ENCODE data around the gene GALNT17.
A peak's percentile ranks its signal among the peaks of the same experiment; 100 is the strongest.

GALNT17 gene

GRCh38 chr7:71238581-71239295 is 106.8 kb downstream of the GALNT17 start:
- Mint-ChIP-seq H3K27me3 (ENCODE audit: low read depth) (no peaks in the 10 kb centered on the region), H3K9me3 (peaks cover 2% of the 10 kb centered on the region), H3K4me3 (no peak overlapping the region), H3K4me1 (peaks cover 44% of the 10 kb centered on the region), H3K36me3 (ENCODE audit: low read depth) (no peaks in the 10 kb centered on the region), H3K27ac (peak overlapping the region; percentile 15 to 62 (median 34))
- no peak for TF ChIP-seq CTCF (IDR thresholded peaks at IDR 0.05; ENCODE audit: unreplicated experiment in 3 of 3)

- Mint-ChIP-seq H3K27me3 (ENCODE audit: low read depth) (no peaks in the 10 kb centered on the region), H3K9me3 (peaks cover 2% of the 10 kb centered on the region), H3K27ac (peak overlapping the region; percentile 11 to 63 (median 19)), H3K4me3 (no peak overlapping the region), H3K4me1 (peaks cover 52% of the 10 kb centered on the region), H3K36me3 (ENCODE audit: low read depth) (no peaks in the 10 kb centered on the region)
- no peak for TF ChIP-seq CTCF (IDR thresholded peaks at IDR 0.05; ENCODE audit: unreplicated experiment in 3 of 3)
Measured at GRCh38 chr7:71239586-71240268, 107.8 kb downstream of the GALNT17 start.

GRCh38 chr7:71243736-71244410 is 111.9 kb downstream of the GALNT17 start:
- Mint-ChIP-seq H3K27ac (no peak overlapping the region), H3K4me3 (no peak overlapping the region), H3K36me3 (ENCODE audit: low read depth) (no peaks in the 10 kb centered on the region), H3K27me3 (ENCODE audit: low read depth) (peaks cover 3% of the 10 kb centered on the region), H3K4me1 (peaks cover 28% of the 10 kb centered on the region), H3K9me3 (peaks cover 2% of the 10 kb centered on the region)
- TF ChIP-seq CTCF (IDR thresholded peaks at IDR 0.05; ENCODE audit: unreplicated experiment in 3 of 3) = no peak

- Mint-ChIP-seq H3K4me1 (peaks cover 19% of the 10 kb centered on the region), H3K27me3 (ENCODE audit: low read depth) (peaks cover 3% of the 10 kb centered on the region), H3K9me3 (no peaks in the 10 kb centered on the region), H3K4me3 (no peak overlapping the region), H3K36me3 (ENCODE audit: low read depth) (no peaks in the 10 kb centered on the region), H3K27ac (no peak overlapping the region)
- no peak for TF ChIP-seq CTCF (IDR thresholded peaks at IDR 0.05; ENCODE audit: unreplicated experiment in 3 of 3)
Measured at GRCh38 chr7:71245038-71245437, 113.1 kb downstream of the GALNT17 start.

GRCh38 chr7:71251706-71252105 is 119.8 kb downstream of the GALNT17 start:
- peaks cover 8% of the 10 kb centered on the region for H3K9me3 Mint-ChIP-seq
- H3K27ac Mint-ChIP-seq = no peak overlapping the region
- H3K27me3 Mint-ChIP-seq (ENCODE audit: low read depth) = peaks cover 8% of the 10 kb centered on the region
- peaks cover 10% of the 10 kb centered on the region for H3K4me1 Mint-ChIP-seq
- TF ChIP-seq CTCF (IDR thresholded peaks at IDR 0.05; ENCODE audit: unreplicated experiment in 3 of 3) = no peak
- no peak overlapping the region for H3K4me3 Mint-ChIP-seq
- no peaks in the 10 kb centered on the region for H3K36me3 Mint-ChIP-seq (ENCODE audit: low read depth)
